ENCODE results near the gene ZNF71. TPM values are rescaled to one million over a fixed set of nuclear protein-coding genes. Genes with fewer than 3 reads are reported as not detected.

Gene ZNF71
- polyA plus RNA-seq, 1 donor (not counting 4 experiments of a cell fraction or from before 2014, with no cell fraction given) = 4.8 TPM

- H3K4me3 ChIP-seq (ENCODE audit: control insufficient read depth in 2 of 3, extremely low read depth in 1 of 3, insufficient read depth in 2 of 3, low read depth in 1 of 3, low read length in 3 of 3) = no peak overlapping the region
These were observed 24.0 kb downstream of the ZNF71 start for GRCh38 chr19:56619121-56619520.

GRCh38 chr19:56622374-56622773, 27.3 kb downstream of the ZNF71 start:
- H3K27me3 ChIP-seq (ENCODE audit: control insufficient read depth, extremely low read depth, insufficient read depth, low read length) = no peaks in the 10 kb centered on the region
- H3K79me2 ChIP-seq (ENCODE audit: control insufficient read depth, insufficient read depth, low read length) = peaks cover 8% of the 10 kb centered on the region
- H4K20me1 ChIP-seq (ENCODE audit: control insufficient read depth, extremely low read depth, insufficient read depth, low read length) = no peaks in the 10 kb centered on the region
- H3K4me3 ChIP-seq (ENCODE audit: control insufficient read depth in 2 of 3, extremely low read depth in 1 of 3, insufficient read depth in 2 of 3, low read depth in 1 of 3, low read length in 3 of 3) = no peak overlapping the region
- H3K9ac ChIP-seq (ENCODE audit: control insufficient read depth, extremely low read depth, insufficient read depth, low read length) = no peak overlapping the region
- no peak overlapping the region for H3K4me2 ChIP-seq (ENCODE audit: control insufficient read depth, extremely low read depth, insufficient read depth, low read depth, low read length)
- no peak for TF ChIP-seq EZH2 (IDR thresholded peaks at IDR 0.05; ENCODE audit: low read length)
- TF ChIP-seq, protein P1, sequence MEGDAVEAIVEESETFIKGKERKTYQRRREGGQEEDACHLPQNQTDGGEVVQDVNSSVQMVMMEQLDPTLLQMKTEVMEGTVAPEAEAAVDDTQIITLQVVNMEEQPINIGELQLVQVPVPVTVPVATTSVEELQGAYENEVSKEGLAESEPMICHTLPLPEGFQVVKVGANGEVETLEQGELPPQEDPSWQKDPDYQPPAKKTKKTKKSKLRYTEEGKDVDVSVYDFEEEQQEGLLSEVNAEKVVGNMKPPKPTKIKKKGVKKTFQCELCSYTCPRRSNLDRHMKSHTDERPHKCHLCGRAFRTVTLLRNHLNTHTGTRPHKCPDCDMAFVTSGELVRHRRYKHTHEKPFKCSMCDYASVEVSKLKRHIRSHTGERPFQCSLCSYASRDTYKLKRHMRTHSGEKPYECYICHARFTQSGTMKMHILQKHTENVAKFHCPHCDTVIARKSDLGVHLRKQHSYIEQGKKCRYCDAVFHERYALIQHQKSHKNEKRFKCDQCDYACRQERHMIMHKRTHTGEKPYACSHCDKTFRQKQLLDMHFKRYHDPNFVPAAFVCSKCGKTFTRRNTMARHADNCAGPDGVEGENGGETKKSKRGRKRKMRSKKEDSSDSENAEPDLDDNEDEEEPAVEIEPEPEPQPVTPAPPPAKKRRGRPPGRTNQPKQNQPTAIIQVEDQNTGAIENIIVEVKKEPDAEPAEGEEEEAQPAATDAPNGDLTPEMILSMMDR (optimal IDR thresholded peaks at IDR 0.05 in 1 of 3, IDR thresholded peaks at IDR 0.05 in 1 of 3, conservative IDR thresholded peaks at IDR 0.05 in 1 of 3; ENCODE audit: extremely low read depth in 1 of 3, insufficient read depth in 2 of 3, low read length in 3 of 3) = no peak
- no peak overlapping the region for H3K27ac ChIP-seq (ENCODE audit: control insufficient read depth, insufficient read depth, low read length)
- H3K9me3 ChIP-seq (ENCODE audit: control insufficient read depth, low read depth, low read length) = peaks cover 18% of the 10 kb centered on the region
- peaks cover 0 to 24% of the 10 kb centered on the region in 2 experiments for H3K36me3 ChIP-seq (ENCODE audit: control insufficient read depth in 2 of 2, extremely low read depth in 1 of 2, insufficient read depth in 2 of 2, low read length in 2 of 2)
- H3K9me1 ChIP-seq (ENCODE audit: control insufficient read depth, extremely low read depth, insufficient read depth, low read length) = no peaks in the 10 kb centered on the region
- FAIRE-seq (no peak), DNase-seq (ENCODE audit: low read depth, low spot score) (no peak)
- no peaks in the 10 kb centered on the region for H3K4me1 ChIP-seq (ENCODE audit: control insufficient read depth, extremely low read depth, insufficient read depth, low read length)
- no peak overlapping the region for H2AFZ ChIP-seq (ENCODE audit: control insufficient read depth, low read length)
- dilution Hi-C loops (cut with MboI; ENCODE audit: extremely low pct_ligation_motif_present, low sequenced_read_pairs) = no loop called here

More at GRCh38 chr19:56619121-56619520, 24.0 kb downstream of the ZNF71 start:
- no peaks in the 10 kb centered on the region for H4K20me1 ChIP-seq (ENCODE audit: control insufficient read depth, extremely low read depth, insufficient read depth, low read length)
- no peak overlapping the region for H2AFZ ChIP-seq (ENCODE audit: control insufficient read depth, low read length)
- H3K9ac ChIP-seq (ENCODE audit: control insufficient read depth, extremely low read depth, insufficient read depth, low read length) = no peak overlapping the region
- no peak for TF ChIP-seq EZH2 (IDR thresholded peaks at IDR 0.05; ENCODE audit: low read length)
- TF ChIP-seq, protein P1 (optimal IDR thresholded peaks at IDR 0.05 in 1 of 3, IDR thresholded peaks at IDR 0.05 in 1 of 3, conservative IDR thresholded peaks at IDR 0.05 in 1 of 3; ENCODE audit: extremely low read depth in 1 of 3, insufficient read depth in 2 of 3, low read length in 3 of 3) = no peak
- H3K9me1 ChIP-seq (ENCODE audit: control insufficient read depth, extremely low read depth, insufficient read depth, low read length) = no peaks in the 10 kb centered on the region
- FAIRE-seq (no peak), DNase-seq (ENCODE audit: low read depth, low spot score) (no peak)
- no peaks in the 10 kb centered on the region for H3K4me1 ChIP-seq (ENCODE audit: control insufficient read depth, extremely low read depth, insufficient read depth, low read length)
- H3K27ac ChIP-seq (ENCODE audit: control insufficient read depth, insufficient read depth, low read length) = no peak overlapping the region
- peaks cover 10% of the 10 kb centered on the region for H3K79me2 ChIP-seq (ENCODE audit: control insufficient read depth, insufficient read depth, low read length)
- dilution Hi-C loops (cut with MboI; ENCODE audit: extremely low pct_ligation_motif_present, low sequenced_read_pairs) = no loop called here
- H3K36me3 ChIP-seq (ENCODE audit: control insufficient read depth in 2 of 2, extremely low read depth in 1 of 2, insufficient read depth in 2 of 2, low read length in 2 of 2) = peaks cover 0 to 22% of the 10 kb centered on the region in 2 experiments
- H3K27me3 ChIP-seq (ENCODE audit: control insufficient read depth, extremely low read depth, insufficient read depth, low read length) = no peaks in the 10 kb centered on the region
- H3K4me2 ChIP-seq (ENCODE audit: control insufficient read depth, extremely low read depth, insufficient read depth, low read depth, low read length) = no peak overlapping the region
- peaks cover 18% of the 10 kb centered on the region for H3K9me3 ChIP-seq (ENCODE audit: control insufficient read depth, low read depth, low read length)

Measured in keratinocyte (primary cell).